Activated CD4-positive, alpha-beta T cell treated with anti-CD3 and anti-CD28 coated beads, Interleukin-2, amount 50 U/mL, for 1 hour (primary cell): ENCODE results near the gene NPAS2.

Experiments
- DNase-seq: peaks from one replicate; pipeline ENCODE4 v3.0.0-alpha.2; 2020

Gene NPAS2

GRCh38 chr2:100887713-100888495 is 68.0 kb downstream of the NPAS2 start:
- DNase-seq, result no peak

GRCh38 chr2:100888601-100889000 is 68.7 kb downstream of the NPAS2 start:
- DNase-seq, result no peak

GRCh38 chr2:100889286-100889685 is 69.3 kb downstream of the NPAS2 start:
- no peak for DNase-seq

- no peak for DNase-seq
These were observed 72.1 kb downstream of the NPAS2 start for GRCh38 chr2:100891906-100892642.

- DNase-seq, result no peak
These were observed 73.6 kb downstream of the NPAS2 start for GRCh38 chr2:100893392-100894104.

GRCh38 chr2:100894105-100894795 is 74.3 kb downstream of the NPAS2 start:
- DNase-seq, result no peak

GRCh38 chr2:100894796-100895156 is 74.8 kb downstream of the NPAS2 start:
- DNase-seq, result no peak

- DNase-seq, result no peak
These were observed 75.5 kb downstream of the NPAS2 start for GRCh38 chr2:100895402-100895801.

- no peak for DNase-seq
These were observed 76.2 kb downstream of the NPAS2 start for GRCh38 chr2:100895934-100896685.

GRCh38 chr2:100898035-100898665 is 78.2 kb downstream of the NPAS2 start:
- no peak for DNase-seq

GRCh38 chr2:100900156-100900795 is 80.3 kb downstream of the NPAS2 start:
- no peak for DNase-seq

GRCh38 chr2:100902817-100903405 is 83.0 kb downstream of the NPAS2 start:
- no peak for DNase-seq

GRCh38 chr2:100903534-100904258 is 83.8 kb downstream of the NPAS2 start:
- DNase-seq, result no peak

- no peak for DNase-seq
These were observed 85.3 kb downstream of the NPAS2 start for GRCh38 chr2:100905132-100905805.

- DNase-seq, result no peak
These were observed 86.2 kb downstream of the NPAS2 start for GRCh38 chr2:100906131-100906530.

- no peak for DNase-seq
These were observed 86.7 kb downstream of the NPAS2 start for GRCh38 chr2:100906679-100907078.

GRCh38 chr2:100907832-100908231 is 87.9 kb downstream of the NPAS2 start:
- DNase-seq, result no peak

GRCh38 chr2:100909534-100910081 is 89.7 kb downstream of the NPAS2 start:
- DNase-seq, result no peak

- DNase-seq, result no peak
These were observed 90.2 kb downstream of the NPAS2 start for GRCh38 chr2:100910111-100910510.
